NCI-H1694 treated with DMSO at 0.1 percent for 48 hours (cell line): ENCODE measurements around the gene VPS37D.

Experiments used
- DNase-seq: peaks from one replicate; lab custom pipeline; 2025; lab: John Stamatoyannopoulos, UW

VPS37D gene

GRCh38 chr7:73681031-73681430, 13.4 kb downstream of the VPS37D start:
- DNase-seq, result no peak

GRCh38 chr7:73682745-73683055, 15.1 kb downstream of the VPS37D start:
- no peak for DNase-seq

GRCh38 chr7:73683056-73683787, 15.6 kb downstream of the VPS37D start, which contains the start of the genes BUD23 and DNAJC30:
Gene BUD23, plus strand, starts transcription at chr7:73683597. Its CDS starts 29 bp downstream, at chr7:73683626.
Gene DNAJC30, minus strand, starts transcription at chr7:73683453. Its CDS starts 30 bp downstream, at chr7:73683423.
- DNase-seq, result peak; percentile 89

GRCh38 chr7:73683788-73684693, 16.4 kb downstream of the VPS37D start:
- no peak for DNase-seq

- DNase-seq, result no peak
Observed at GRCh38 chr7:73685311-73685710, 17.7 kb downstream of the VPS37D start.

DNA sequence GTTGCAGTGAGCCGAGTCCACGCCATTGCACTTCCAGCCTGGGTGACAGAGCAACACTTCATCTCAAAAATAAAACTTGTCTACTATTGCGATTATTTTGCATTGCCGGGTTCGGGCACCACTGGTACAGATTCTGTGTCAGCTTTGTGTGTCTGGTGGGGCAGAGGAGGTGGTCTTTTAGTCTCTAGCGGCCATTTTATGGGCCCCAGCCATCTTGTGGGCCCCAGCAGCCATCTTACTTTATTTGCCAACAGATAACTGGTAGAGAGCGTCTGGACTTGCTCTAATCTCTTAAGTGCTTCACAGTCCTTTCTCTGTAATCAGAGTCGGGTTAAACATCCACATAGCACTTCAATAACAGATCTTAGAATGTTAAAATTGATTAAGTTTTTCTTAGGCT, 20.7 kb downstream of the VPS37D start:
- no peak for DNase-seq

- DNase-seq, result no peak
Observed at GRCh38 chr7:73690646-73691045, 23.0 kb downstream of the VPS37D start.

GRCh38 chr7:73696372-73696771, 28.7 kb downstream of the VPS37D start:
- DNase-seq, result no peak

- DNase-seq, result no peak
Observed at GRCh38 chr7:73698410-73698809, 30.8 kb downstream of the VPS37D start.

DNA sequence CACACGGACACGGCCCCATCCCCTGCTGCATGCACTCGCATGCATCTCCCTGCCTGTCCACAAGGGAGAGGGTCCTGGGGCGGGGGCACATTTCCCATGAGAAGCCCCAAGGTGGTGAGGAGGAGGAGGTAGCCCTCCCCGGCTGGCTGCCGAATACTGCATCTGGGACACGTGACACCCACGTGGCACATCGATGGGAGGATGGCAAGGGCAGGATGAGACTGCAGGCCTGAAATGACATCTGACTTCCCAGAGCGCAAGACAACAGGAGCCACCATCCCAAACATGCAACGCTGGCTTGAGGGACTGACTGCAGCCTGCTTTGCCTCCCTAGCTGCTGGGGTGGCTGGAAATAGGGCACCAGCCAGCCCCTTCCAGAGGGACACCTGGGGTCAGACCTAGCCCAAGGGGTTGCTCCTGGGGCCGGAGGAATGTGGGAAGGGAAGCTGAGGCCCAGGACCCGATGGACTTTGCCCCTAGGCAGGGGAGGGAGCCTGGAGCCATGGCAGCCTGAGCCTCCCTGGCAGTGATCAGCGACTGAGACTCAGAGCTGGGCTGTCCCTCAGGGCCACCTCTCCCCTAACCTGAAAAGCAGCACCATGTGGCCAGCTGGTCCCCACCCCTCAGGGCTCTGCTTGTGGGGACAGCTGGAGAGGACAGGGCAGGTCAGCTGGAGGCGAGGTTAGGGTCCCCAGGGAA, 31.9 kb downstream of the VPS37D start:
- DNase-seq, result no peak

GRCh38 chr7:73700069-73700423, 32.4 kb downstream of the VPS37D start:
- DNase-seq, result peak; percentile 24

GRCh38 chr7:73700581-73701134, 33.0 kb downstream of the VPS37D start:
- no peak for DNase-seq

GRCh38 chr7:73701357-73701995, 33.8 kb downstream of the VPS37D start:
- peak; percentile 27 for DNase-seq

- DNase-seq, result no peak
Observed at GRCh38 chr7:73702226-73702625, 34.6 kb downstream of the VPS37D start.

DNA sequence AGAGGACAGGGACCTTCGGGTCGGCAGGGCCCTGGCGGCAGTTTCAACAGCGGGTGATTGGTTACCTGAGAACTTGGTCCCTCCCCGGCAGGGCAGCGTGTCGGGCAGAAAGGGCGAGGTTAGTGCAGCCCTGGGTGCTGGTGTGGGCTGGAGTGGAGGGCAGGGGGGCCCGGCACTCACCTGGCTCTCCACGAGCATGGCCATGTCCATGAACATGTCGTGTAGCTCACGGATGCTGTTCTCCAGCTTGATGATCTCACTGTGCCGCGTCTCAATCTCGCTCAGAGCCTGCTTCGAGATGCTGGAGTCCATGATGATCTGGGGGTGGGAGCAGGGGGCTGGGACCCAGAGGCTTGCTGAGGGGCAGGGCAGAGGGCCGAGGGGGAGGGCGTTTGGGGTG, 35.0 kb downstream of the VPS37D start:
- DNase-seq, result no peak

DNA sequence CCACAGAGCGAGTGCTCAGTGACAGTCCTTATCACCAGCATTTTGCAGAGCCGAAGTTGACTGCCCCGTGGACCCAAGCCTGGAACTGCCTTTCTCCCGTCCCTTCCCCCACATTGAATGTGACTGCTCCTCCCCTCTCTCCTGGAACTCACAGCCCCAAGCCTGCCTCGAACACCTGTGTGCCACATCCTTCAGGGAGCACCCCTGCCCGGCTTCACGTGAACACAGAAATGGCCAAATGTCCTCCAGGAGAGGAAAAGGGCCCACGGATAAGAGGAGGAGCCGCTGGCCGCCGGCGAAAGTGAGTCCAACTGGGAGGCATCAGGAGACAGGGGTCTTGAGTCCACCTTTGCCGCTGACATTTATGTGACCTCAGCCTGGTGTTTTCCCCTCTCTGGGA, 35.6 kb downstream of the VPS37D start:
- DNase-seq, result no peak

DNA sequence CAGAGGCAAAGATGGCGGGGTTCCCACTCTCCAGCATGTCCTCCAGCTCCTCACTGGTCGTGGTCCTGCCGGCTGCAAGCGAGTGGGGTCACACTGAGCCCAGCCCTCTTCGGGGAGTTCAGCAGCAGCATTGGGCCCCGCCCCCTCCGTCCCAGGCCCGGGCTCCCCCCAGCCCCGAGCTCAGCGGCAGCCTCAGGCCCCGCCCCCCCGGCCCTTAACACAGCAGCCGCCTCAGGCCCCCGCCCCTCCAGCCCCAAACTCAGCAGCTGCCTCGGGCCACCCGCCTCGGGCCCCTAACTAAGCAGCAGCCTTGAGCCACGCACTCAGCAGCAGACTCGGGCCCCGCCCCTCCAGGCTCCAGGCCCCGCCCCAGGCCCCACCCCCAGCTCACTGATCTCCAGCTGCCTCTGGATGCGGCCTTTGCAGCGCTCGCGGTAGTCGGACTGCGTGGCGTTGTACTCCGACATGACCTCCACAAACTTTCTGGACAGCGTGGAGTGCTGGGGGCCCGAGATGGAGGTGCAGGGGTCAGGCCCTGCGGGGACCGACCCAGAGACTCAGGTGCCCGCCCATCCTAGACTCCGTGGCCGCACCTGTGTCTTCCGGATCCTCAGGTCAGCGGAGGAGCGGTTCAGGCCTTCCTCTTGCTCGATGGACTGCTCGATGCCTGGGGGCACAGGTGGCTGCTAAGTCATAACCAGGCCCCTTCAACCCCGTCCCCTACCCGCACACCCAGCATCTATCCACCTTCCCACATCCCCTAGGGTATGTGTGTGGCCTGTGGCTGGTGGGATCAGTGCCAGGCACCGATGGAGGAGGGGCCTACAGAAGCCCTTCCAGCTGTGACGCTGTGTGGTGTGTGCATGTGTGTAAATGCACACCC, 36.4 kb downstream of the VPS37D start:
- DNase-seq, result peak; percentile 10

- DNase-seq, result peak; percentile 79
Observed at GRCh38 chr7:73704640-73705550, 37.3 kb downstream of the VPS37D start.

GRCh38 chr7:73705551-73705920, 37.9 kb downstream of the VPS37D start:
- DNase-seq, result no peak
